GM12878 (cell line): Measurements from ENCODE around the gene ZNF407. TPM values are rescaled to one million over a fixed set of nuclear protein-coding genes. Genes with fewer than 3 reads are reported as not detected.

ENCODE experiments used
- ATAC-seq: fragments of 200-7000 bp; cut with Tn5 transposase; 3 replicates; pipeline ENCODE4 v1.9.1; 2020; ENCODE audit warnings: mild to moderate bottlenecking, moderate library complexity
- BruUV-seq: library from RNA; stranded (reverse); fragments of 400-500 nt; replicated peaks from 2 replicates; lab custom pipeline; 2021; lab: Mats Ljungman, UMichigan
- CTCF ChIA-PET: fragments of 300-600 bp; sonication (Branson Sonifier 250); formaldehyde crosslinking; extraction: SDS; loops from one replicate; lab custom pipeline; 2021; ENCODE audit warnings: inconsistent platforms; lab: Yijun Ruan, JAX
- POLR2A ChIA-PET: fragments of 350-600 bp; formaldehyde crosslinking; extraction: SDS; loops from one replicate; lab custom pipeline; 2021; ENCODE audit warnings: inconsistent platforms; lab: Charles Lee
- RAD21 ChIA-PET: fragments of 300-600 bp; sonication (Branson Sonifier 250); formaldehyde crosslinking; loops from one replicate; lab custom pipeline; 2023; ENCODE audit warnings: antibody characterized with exemption; ENCODE audit not compliant: unreplicated experiment; lab: Charles Lee
- SMC1A ChIA-PET: fragments of 300-600 bp; sonication (Branson Sonifier 250); formaldehyde crosslinking; loops from one replicate; lab custom pipeline; 2023; ENCODE audit not compliant: unreplicated experiment, uncharacterized antibody; lab: Charles Lee
- DNase-seq: peaks from one replicate; pipeline ENCODE4 v3.0.0-alpha.2; 2011; ENCODE audit warnings: low read depth, low spot score
- FAIRE-seq: peaks from 3 replicates; lab custom pipeline; 2011; peaks lifted over from hg19 to GRCh38; lab: Jason Lieb, UNC
- H2AFZ ChIP-seq: 2 replicates; pipeline ENCODE4 v1.6.0; 2011; ENCODE audit warnings: low read depth, low read length, control low read depth; ENCODE audit not compliant: control insufficient read depth
- H3K27ac ChIP-seq: 2 replicates; pipeline ENCODE4 v1.5.1; 2011; ENCODE audit warnings: control low read depth; ENCODE audit not compliant: control insufficient read depth, insufficient read depth
- H3K27me3 ChIP-seq, 2 experiments: replicated peaks in 1 of 2; 2 replicates each; pipeline versions ENCODE4 v1.6.0 to v1.6.1; 2011; ENCODE audit warnings: low read length in 1 of 2; ENCODE audit not compliant: control insufficient read depth in 2 of 2, insufficient read depth in 2 of 2
- H3K36me3 ChIP-seq, 2 experiments: 2 replicates each; pipeline ENCODE4 v1.5.1; 2011; ENCODE audit warnings: low read length in 1 of 2; ENCODE audit not compliant: control insufficient read depth in 2 of 2, insufficient read depth in 2 of 2
- H3K4me1 ChIP-seq: 2 replicates; pipeline ENCODE4 v1.6.1; 2011; ENCODE audit warnings: mild to moderate bottlenecking, low read length, moderate library complexity, mixed read lengths; ENCODE audit not compliant: control insufficient read depth, insufficient read depth
- H3K4me2 ChIP-seq: 2 replicates; pipeline ENCODE4 v1.6.0; 2011; ENCODE audit warnings: control low read depth; ENCODE audit not compliant: control insufficient read depth, insufficient read depth
- H3K4me3 ChIP-seq: fragments of 200-600 bp; sonication (generic); 2 replicates; pipeline ENCODE4 v1.5.1; 2016
- H3K79me2 ChIP-seq: 2 replicates; pipeline ENCODE4 v1.6.0; 2011; ENCODE audit warnings: low read length; ENCODE audit not compliant: control insufficient read depth, insufficient read depth
- H3K9ac ChIP-seq: 2 replicates; pipeline ENCODE4 v1.8.0; 2011; ENCODE audit warnings: low read length, control low read depth, mixed read lengths; ENCODE audit not compliant: control insufficient read depth, insufficient read depth
- H3K9me3 ChIP-seq: replicated peaks from 3 replicates; pipeline ENCODE4 v1.5.1; 2011; ENCODE audit warnings: mild to moderate bottlenecking, low read length; ENCODE audit not compliant: control insufficient read depth, insufficient read depth
- H4K20me1 ChIP-seq: 2 replicates; pipeline ENCODE4 v1.6.0; 2011; ENCODE audit not compliant: control insufficient read depth, insufficient read depth
- ATF7 ChIP-seq: fragments of 450-650 bp; IDR thresholded peaks from 2 replicates; pipeline ENCODE4 v1.6.1; 2016; ENCODE audit warnings: low read depth, mild to moderate bottlenecking
- BCL11A ChIP-seq: IDR thresholded peaks from 2 replicates; pipeline ENCODE4 v1.6.1; 2011; ENCODE audit warnings: low read depth, low read length
- ETV6 ChIP-seq, 2 experiments: fragments of 450-650 bp in 1 of 2; IDR thresholded peaks in 1 of 2; conservative IDR thresholded peaks in 1 of 2; 2 replicates each; pipeline ENCODE4 v1.6.1; 2014; ENCODE audit warnings: antibody characterized with exemption in 1 of 2, borderline replicate concordance in 1 of 2, low read depth in 1 of 2, mild to moderate bottlenecking in 1 of 2, moderate library complexity in 1 of 2
- HCFC1 ChIP-seq: fragments of 150-350 bp; IDR thresholded peaks from 2 replicates; pipeline ENCODE4 v1.6.1; 2014; ENCODE audit warnings: low read length
- HDAC6 ChIP-seq: fragments of 200-600 bp; sonication (generic); IDR thresholded peaks from one replicate; pipeline ENCODE4 v1.8.0; 2017; ENCODE audit warnings: antibody characterized with exemption; ENCODE audit not compliant: unreplicated experiment
- POLR2AphosphoS2 ChIP-seq: IDR thresholded peaks from 2 replicates; pipeline ENCODE4 v1.6.1; 2011; ENCODE audit warnings: low read depth, mild to moderate bottlenecking, low read length, improper control_type of control experiment, moderate library complexity
- POLR2AphosphoS5 ChIP-seq: IDR thresholded peaks from 2 replicates; pipeline ENCODE4 v1.6.1; 2011; ENCODE audit warnings: mild to moderate bottlenecking, low read length, inconsistent platforms
- POU2F2 ChIP-seq: IDR thresholded peaks from 3 replicates; pipeline ENCODE4 v1.6.1; 2011; ENCODE audit warnings: low read depth, mild to moderate bottlenecking, low read length, borderline replicate concordance
- SREBF1 ChIP-seq: IDR thresholded peaks from 2 replicates; pipeline ENCODE4 v1.6.1; 2012; ENCODE audit warnings: mild to moderate bottlenecking, low read length
- SREBF2 ChIP-seq: IDR thresholded peaks from 2 replicates; pipeline ENCODE4 v1.6.1; 2012; ENCODE audit warnings: mild to moderate bottlenecking, low read length
- TARDBP ChIP-seq: IDR thresholded peaks from 2 replicates; pipeline ENCODE4 v1.6.1; 2016; ENCODE audit warnings: borderline replicate concordance
- TCF3 ChIP-seq: IDR thresholded peaks from 2 replicates; pipeline ENCODE4 v1.6.1; 2012; ENCODE audit warnings: low read depth, mild to moderate bottlenecking, low read length, borderline replicate concordance; ENCODE audit not compliant: insufficient read depth
- TCF7 ChIP-seq: IDR thresholded peaks from 2 replicates; pipeline ENCODE4 v1.6.1; 2014; ENCODE audit warnings: antibody characterized with exemption, borderline replicate concordance
- WRNIP1 ChIP-seq: IDR thresholded peaks from 2 replicates; pipeline ENCODE4 v1.6.1; 2011; ENCODE audit warnings: low read depth, low read length, improper control_type of control experiment, borderline replicate concordance
- YY1 ChIP-seq: IDR thresholded peaks from 2 replicates; pipeline ENCODE4 v1.6.1; 2011; ENCODE audit warnings: low read depth, mild to moderate bottlenecking, low read length
- ZNF217 ChIP-seq: fragments of 450-650 bp; IDR thresholded peaks from 2 replicates; pipeline ENCODE4 v1.6.1; 2017; ENCODE audit warnings: antibody characterized with exemption, mild to moderate bottlenecking
- WGBS: methylation state at CpG from one replicate; pipeline ENCODE4 v1.1.6; 2016; ENCODE audit warnings: low lambda C conversion rate; ENCODE audit not compliant: insufficient replicate concordance, insufficient coverage; ENCODE audit errors: missing lambda C conversion rate; 5-methylcytosine and 5-hydroxymethylcytosine counted together
- in situ Hi-C: fragments of 300-500 bp; cut with MboI; formaldehyde crosslinking; loops from 9 replicates; pipeline ENCODE4 v1.14.3; 2018; ENCODE audit warnings: mixed read lengths
- intact Hi-C: fragments of 100-400 bp; cut with micrococcal nuclease; formaldehyde crosslinking; loops from one replicate; pipeline ENCODE4 v1.14.2; 2022; ENCODE audit not compliant: unreplicated experiment
- polyA plus RNA-seq, 11 experiments: library from polyadenylated mRNA; depleted of rRNA in 4 of 11; unstranded in 6 of 11; stranded (reverse) in 5 of 11; fragments of >200 nt; fragmentation: Nextera tagmentation in 4 of 11; fragmentation: Illumina TruSeq in 1 of 11; extraction: Ambion mirVana in 4 of 11; extraction: Trizol in 1 of 11; gene quantifications; 1 replicate in 1 of 11; 2 replicates in 10 of 11; pipeline versions ENCODE4 v1.2.1 to v1.2.3, GENCODE V29; 2011 to 2016; ENCODE audit warnings: inconsistent platforms in 2 of 11, missing spikeins in 2 of 11, low read depth in 1 of 11
- total RNA-seq, 4 experiments: library from RNA; depleted of rRNA in 3 of 4; stranded (reverse); fragments of >200 nt in 3 of 4; fragmentation: Illumina TruSeq in 1 of 4; extraction: Trizol in 1 of 4; gene quantifications; 2 replicates each; pipeline versions ENCODE4 v1.2.1 to v1.2.3, GENCODE V29; 2013 to 2021
- TF ChIP-seq, protein P1 (sequence below): fragments of 450-650 bp; IDR thresholded peaks from 2 replicates; pipeline ENCODE4 v1.6.1; 2018; ENCODE audit warnings: mild to moderate bottlenecking, low read depth, moderate library complexity; ENCODE audit not compliant: partially characterized antibody
- TF ChIP-seq, protein P2 (sequence below): IDR thresholded peaks from 2 replicates; pipeline ENCODE4 v1.6.1; 2011; ENCODE audit warnings: low read depth, mild to moderate bottlenecking, low read length, moderate library complexity, borderline replicate concordance; ENCODE audit errors: extremely low read depth
- TF ChIP-seq, protein P3 (sequence below): IDR thresholded peaks from 2 replicates; pipeline ENCODE4 v1.6.1; 2011; ENCODE audit warnings: borderline replicate concordance, low read depth, mild to moderate bottlenecking, moderate library complexity, low read length; ENCODE audit not compliant: insufficient read depth, poor library complexity, severe bottlenecking
- TF ChIP-seq, protein P4 (sequence below), 3 experiments: IDR thresholded peaks in 2 of 3; conservative IDR thresholded peaks in 1 of 3; 2 replicates each; pipeline ENCODE4 v1.5.1; 2011; ENCODE audit warnings: low read depth in 3 of 3, low read length in 3 of 3, mild to moderate bottlenecking in 3 of 3, control low read depth in 2 of 3, moderate library complexity in 2 of 3, inconsistent platforms in 1 of 3, mixed read lengths in 1 of 3; ENCODE audit not compliant: control insufficient read depth in 2 of 3, insufficient read depth in 1 of 3; ENCODE audit errors: extremely low read depth in 1 of 3

ZNF407 gene
- total and polyA plus RNA-seq, 10 of the 15 experiments (the other 5 are each of a cell fraction or from before 2014, with no cell fraction given), result 0.69 to 11.6 (median 5.3) TPM

DNA sequence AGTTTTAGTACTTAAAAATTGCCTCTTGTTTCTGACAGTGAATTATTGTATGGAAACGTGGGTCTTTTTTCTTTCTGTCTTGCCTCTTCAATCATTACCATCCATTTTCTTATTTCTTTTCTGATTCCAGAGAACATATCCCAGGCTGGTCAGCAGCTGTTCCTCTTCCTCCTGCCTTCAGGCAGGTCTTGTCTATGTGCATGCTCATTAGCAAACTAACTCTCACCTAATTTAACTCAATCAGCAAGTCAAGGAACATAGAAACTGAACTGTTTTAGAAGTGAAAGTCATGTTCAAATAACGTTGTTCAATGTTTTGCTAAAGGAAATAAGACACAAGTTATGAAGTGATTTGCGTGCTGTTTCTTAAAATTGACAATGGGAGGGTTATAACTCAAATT is 369.8 kb downstream of the ZNF407 start:
- POLR2A ChIA-PET, result interaction anchor here (0.6 kb wide), 1 partner anchor 245 kb away, joined by 3 read pairs; no protein-coding TSS in a partner anchor
- RAD21 ChIA-PET, result no interaction called here

More for the DNA sequence above, 369.8 kb downstream of the ZNF407 start:
- intact Hi-C loops (no loop called here), in situ Hi-C loops (loop anchor here (25.0 kb wide), 1 partner anchor 305 kb away; no protein-coding TSS in a partner anchor)
- Histone ChIP-seq H3K9me3 (no peaks in the 10 kb centered on the region), H3K27ac (no peak overlapping the region), H2AFZ (no peak overlapping the region), H3K4me3 (no peak overlapping the region), H3K36me3 (no peaks in the 10 kb centered on the region), H3K9ac (no peak overlapping the region), H3K4me1 (no peaks in the 10 kb centered on the region), H4K20me1 (no peaks in the 10 kb centered on the region), H3K27me3 (no peaks in the 10 kb centered on the region), H3K4me2 (no peak overlapping the region), H3K79me2 (no peaks in the 10 kb centered on the region)
- CTCF ChIA-PET, result no interaction called here
- no TSS peak for BruUV-seq
- DNase-seq, result no peak
- SMC1A ChIA-PET, result no interaction called here
- 67% methylated on average over 3 of the region's 3 CpGs for WGBS
- no peak for ATAC-seq
- TF ChIP-seq ATF7 (no peak), YY1 (no peak), HCFC1 (no peak), WRNIP1 (no peak), POLR2AphosphoS2 (no peak), SREBF1 (no peak), TARDBP (no peak), HDAC6 (no peak), TCF3 (no peak), ETV6 (conservative IDR thresholded peaks at IDR 0.05 in 1 of 2, IDR thresholded peaks at IDR 0.05 in 1 of 2; ENCODE audit: borderline replicate concordance in 1 of 2, low read depth in 1 of 2) (no peak), TCF7 (no peak), SREBF2 (no peak), POLR2AphosphoS5 (no peak), POU2F2 (no peak), ZNF217 (no peak), BCL11A (no peak)
- TF ChIP-seq, protein P1, sequence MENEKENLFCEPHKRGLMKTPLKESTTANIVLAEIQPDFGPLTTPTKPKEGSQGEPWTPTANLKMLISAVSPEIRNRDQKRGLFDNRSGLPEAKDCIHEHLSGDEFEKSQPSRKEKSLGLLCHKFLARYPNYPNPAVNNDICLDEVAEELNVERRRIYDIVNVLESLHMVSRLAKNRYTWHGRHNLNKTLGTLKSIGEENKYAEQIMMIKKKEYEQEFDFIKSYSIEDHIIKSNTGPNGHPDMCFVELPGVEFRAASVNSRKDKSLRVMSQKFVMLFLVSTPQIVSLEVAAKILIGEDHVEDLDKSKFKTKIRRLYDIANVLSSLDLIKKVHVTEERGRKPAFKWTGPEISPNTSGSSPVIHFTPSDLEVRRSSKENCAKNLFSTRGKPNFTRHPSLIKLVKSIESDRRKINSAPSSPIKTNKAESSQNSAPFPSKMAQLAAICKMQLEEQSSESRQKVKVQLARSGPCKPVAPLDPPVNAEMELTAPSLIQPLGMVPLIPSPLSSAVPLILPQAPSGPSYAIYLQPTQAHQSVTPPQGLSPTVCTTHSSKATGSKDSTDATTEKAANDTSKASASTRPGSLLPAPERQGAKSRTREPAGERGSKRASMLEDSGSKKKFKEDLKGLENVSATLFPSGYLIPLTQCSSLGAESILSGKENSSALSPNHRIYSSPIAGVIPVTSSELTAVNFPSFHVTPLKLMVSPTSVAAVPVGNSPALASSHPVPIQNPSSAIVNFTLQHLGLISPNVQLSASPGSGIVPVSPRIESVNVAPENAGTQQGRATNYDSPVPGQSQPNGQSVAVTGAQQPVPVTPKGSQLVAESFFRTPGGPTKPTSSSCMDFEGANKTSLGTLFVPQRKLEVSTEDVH, result no peak
- TF ChIP-seq, protein P2, sequence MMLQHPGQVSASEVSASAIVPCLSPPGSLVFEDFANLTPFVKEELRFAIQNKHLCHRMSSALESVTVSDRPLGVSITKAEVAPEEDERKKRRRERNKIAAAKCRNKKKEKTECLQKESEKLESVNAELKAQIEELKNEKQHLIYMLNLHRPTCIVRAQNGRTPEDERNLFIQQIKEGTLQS, result no peak
- TF ChIP-seq, protein P3, sequence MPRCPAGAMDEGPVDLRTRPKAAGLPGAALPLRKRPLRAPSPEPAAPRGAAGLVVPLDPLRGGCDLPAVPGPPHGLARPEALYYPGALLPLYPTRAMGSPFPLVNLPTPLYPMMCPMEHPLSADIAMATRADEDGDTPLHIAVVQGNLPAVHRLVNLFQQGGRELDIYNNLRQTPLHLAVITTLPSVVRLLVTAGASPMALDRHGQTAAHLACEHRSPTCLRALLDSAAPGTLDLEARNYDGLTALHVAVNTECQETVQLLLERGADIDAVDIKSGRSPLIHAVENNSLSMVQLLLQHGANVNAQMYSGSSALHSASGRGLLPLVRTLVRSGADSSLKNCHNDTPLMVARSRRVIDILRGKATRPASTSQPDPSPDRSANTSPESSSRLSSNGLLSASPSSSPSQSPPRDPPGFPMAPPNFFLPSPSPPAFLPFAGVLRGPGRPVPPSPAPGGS, result no peak
- TF ChIP-seq, protein P4, sequence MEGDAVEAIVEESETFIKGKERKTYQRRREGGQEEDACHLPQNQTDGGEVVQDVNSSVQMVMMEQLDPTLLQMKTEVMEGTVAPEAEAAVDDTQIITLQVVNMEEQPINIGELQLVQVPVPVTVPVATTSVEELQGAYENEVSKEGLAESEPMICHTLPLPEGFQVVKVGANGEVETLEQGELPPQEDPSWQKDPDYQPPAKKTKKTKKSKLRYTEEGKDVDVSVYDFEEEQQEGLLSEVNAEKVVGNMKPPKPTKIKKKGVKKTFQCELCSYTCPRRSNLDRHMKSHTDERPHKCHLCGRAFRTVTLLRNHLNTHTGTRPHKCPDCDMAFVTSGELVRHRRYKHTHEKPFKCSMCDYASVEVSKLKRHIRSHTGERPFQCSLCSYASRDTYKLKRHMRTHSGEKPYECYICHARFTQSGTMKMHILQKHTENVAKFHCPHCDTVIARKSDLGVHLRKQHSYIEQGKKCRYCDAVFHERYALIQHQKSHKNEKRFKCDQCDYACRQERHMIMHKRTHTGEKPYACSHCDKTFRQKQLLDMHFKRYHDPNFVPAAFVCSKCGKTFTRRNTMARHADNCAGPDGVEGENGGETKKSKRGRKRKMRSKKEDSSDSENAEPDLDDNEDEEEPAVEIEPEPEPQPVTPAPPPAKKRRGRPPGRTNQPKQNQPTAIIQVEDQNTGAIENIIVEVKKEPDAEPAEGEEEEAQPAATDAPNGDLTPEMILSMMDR (IDR thresholded peaks at IDR 0.05 in 2 of 3, conservative IDR thresholded peaks at IDR 0.05 in 1 of 3; ENCODE audit: control insufficient read depth in 2 of 3, extremely low read depth in 1 of 3, insufficient read depth in 1 of 3, low read depth in 3 of 3, low read length in 3 of 3), result no peak
- no peak for FAIRE-seq
